HL-60/S4 treated with retinoic acid at 250 ng/mL for 4 days and 3 days (cell line): ENCODE data around the gene MTPN.

ENCODE experiments used
- in situ Hi-C: fragments of 300-500 bp; cut with MboI; formaldehyde crosslinking; loops from 2 replicates; pipeline ENCODE4 v1.7.0; 2022; ENCODE audit warnings: low sequenced_read_pairs

The MTPN gene

DNA sequence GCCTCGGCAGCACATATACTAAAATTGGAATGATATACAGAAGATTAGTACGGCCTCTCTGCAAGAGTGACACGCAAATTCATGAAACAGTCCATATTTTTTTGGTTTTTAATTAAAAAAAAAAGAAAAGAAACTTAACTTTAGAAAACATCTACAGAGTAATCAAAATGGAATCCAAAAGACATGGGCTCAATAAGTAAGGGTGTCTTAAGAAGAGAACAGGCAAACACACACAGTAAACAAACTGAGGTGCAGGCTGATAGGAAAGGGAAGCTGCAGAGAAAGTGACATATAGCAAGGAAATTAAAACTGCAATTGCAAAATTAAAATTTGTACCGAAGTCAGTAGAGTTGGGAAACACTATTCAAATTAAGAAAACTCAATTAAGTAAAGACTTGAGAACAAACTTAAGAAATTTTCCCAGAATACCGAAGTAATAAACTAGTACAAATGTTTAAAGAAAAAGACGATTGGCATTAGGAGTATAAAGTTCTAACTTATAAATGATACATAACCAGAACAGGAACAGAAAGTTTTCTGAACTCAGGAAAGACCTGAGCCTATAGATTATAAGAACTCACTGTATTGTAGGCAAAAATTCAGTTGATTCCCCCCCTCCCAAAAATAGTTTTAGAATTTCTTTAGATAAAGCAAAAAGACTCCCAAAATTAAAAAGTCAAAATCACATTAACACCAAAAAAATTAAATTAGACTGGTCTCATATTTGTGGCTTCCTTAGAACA lies 16.3 kb downstream of the MTPN start:
- in situ Hi-C loops = no loop called here

DNA sequence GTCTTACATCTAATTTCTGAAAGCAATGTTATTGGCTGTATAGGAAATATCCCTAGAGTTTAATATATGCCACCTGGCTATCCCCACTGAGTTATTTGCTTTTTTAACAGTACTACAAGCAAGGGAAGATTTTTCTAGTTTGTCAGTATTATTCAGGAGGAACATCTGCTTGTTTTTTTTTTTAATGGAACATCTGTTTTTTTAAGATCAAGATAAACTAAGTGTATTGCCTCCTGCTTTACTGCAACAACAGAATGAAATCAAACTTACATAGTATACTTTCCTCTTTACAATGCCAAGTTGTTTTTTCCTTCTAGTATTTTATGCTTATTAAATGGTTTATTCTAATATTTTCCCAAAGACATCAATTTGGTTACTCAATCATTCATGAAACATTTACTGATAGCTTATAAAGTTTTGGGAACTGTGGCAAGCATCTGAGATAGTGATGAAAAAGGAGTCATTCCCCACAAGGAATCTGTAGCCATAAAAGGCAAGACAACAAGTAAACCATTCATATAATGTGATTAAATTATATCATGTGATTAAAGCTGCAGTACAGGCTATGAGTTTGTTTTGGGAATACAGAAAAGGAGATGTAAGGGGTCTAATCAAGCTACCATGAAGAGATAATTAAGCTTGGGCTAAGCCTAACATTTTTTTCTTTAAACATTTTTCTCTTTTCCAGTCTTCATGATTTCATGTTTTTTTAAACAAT lies 17.4 kb downstream of the MTPN start:
- in situ Hi-C loops = no loop called here

DNA sequence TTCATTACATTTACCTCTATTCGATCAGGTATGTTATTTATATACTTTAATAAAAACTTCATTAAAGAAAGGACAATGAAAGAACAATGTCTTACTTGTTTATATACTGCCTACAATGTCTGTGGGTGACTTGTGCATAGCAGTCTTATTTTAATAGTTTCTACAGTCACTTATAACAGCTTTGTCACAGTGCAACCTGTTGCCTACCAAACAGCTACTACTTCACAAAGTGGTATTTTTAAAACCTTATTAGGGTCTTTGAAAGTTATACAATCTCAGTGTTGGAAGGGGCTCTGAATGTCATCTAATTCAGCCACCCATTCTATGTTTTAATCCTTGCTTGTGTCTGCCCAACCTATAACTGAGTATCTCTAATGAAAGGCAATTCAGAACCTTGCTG lies 19.0 kb downstream of the MTPN start:
- in situ Hi-C loops = no loop called here

DNA sequence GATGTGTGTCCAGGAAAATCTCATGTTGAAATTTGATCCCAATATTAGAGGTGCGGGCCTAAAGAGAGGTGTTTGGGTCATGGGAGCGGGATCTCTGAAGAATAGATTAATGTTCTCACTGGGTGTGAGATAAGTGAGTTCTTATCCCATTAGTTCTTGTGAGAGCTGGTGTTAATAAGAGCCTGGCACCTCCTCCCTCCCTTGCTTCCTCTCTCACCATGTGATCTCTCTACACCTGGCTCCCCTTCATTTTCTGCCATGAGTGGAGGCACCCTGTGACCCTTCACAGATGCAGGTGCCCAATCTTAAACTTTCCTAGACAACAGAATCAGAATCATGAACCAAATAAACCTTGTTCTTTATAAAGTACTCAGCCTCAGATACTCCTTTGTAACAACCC lies 19.5 kb downstream of the MTPN start:
- in situ Hi-C loops = no loop called here

DNA sequence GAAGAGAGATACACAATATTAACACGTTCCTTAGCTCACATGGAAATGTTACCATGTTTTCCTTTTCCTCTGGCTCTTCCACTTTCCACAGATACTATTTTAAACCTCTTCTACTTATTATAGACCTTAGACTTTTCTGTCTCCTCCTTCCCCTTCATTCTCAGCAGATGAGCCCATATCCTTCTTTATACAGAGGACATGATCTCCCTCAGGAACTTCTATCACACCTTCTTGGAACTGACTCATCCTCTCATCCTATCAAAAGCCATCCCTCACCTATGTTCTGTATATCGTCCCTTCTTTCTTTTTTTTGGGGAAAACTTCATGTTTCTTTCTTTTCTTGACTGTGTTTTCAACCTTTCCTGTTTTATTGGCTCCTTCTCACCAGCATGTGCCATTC lies 20.8 kb downstream of the MTPN start:
- in situ Hi-C loops = no loop called here

DNA sequence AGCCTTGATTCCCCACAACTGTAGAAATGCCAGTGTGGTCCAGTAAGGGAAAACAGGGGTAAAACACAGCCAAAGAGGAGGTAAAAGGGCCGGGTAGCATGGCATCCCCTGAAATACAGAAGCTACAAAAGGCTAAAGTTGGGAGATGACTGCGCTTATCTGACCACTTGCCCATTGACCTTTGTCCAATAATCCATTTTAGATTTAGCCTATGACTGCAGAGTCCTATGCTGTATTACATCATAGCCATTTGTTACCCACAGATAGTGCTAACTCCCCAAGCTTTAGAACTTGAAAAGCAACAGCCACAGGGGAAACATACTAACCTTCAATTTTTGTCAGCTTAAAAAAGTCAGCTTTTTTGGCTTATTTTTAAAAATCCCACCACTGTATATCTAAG lies 26.2 kb downstream of the MTPN start:
- in situ Hi-C loops = no loop called here

DNA sequence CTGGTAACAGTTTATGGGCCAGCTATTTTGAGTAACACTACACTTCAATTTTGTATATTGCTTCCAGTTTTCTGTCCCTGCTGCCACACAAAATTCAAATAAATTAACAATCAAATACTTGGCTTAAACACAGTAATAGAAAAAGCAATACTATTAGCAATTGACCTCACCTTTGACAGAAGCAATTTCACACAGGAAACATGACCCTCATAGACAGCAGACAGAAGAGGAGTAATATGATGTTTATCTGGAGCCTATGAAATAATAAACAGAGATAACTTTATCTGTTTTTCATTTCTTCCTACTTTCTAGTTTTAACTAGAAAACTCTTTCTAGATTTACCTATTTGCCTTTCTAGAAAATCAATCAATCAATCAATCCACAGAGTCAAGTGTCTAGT lies 26.7 kb downstream of the MTPN start:
- in situ Hi-C loops = no loop called here

DNA sequence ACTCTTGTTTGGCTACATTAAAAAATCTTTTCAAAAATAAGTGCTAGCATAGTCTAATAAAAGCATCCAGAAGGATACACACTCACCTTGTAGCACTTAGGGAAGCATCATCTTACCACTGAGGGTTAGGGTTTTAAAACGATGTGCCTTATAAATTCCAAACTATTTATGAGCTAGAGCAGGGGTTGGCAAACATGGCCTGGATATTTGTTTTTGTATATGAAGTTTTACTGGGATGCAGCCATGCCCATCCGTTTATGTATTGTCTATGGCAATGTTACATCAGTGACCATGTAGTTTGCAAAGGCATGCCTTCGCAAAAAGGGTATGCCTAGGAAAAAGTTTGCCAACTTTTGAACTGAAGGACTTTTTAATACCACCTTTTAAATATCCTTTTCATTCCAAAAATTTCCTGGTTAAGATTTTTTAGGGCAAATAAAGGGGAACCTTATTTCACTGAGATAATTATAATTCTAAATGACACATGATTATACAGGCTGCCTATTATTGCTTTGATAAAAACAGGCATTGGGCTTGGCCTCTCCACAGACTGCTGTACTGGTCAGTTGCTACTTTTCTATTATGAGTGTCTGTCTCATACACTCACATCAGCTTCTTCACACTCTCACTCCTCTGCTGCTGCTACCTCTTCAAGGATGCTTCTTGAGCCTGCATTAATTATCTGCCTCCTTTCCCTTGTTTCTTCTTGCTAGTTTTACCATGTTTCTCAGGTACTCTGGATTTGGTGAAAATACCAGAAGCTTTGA lies 30.7 kb downstream of the MTPN start:
- in situ Hi-C loops = no loop called here

DNA sequence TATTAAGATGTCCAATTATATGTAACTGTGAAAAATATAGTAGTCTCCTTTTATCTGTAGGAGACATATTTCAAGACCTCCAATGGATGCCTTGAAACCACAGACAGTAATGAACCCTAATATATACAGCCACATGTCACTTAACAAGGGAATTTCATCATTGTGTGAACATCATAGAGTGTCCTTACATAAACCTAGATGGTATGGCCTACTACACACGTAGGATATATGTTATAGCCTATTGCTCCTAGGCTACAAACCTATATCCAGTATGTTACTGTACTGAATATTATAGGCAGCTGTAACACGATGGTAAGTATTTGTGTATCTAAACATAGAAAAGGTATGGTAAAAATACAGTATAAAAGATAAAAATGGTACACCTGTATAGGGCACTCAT lies 32.4 kb downstream of the MTPN start:
- in situ Hi-C loops = no loop called here

DNA sequence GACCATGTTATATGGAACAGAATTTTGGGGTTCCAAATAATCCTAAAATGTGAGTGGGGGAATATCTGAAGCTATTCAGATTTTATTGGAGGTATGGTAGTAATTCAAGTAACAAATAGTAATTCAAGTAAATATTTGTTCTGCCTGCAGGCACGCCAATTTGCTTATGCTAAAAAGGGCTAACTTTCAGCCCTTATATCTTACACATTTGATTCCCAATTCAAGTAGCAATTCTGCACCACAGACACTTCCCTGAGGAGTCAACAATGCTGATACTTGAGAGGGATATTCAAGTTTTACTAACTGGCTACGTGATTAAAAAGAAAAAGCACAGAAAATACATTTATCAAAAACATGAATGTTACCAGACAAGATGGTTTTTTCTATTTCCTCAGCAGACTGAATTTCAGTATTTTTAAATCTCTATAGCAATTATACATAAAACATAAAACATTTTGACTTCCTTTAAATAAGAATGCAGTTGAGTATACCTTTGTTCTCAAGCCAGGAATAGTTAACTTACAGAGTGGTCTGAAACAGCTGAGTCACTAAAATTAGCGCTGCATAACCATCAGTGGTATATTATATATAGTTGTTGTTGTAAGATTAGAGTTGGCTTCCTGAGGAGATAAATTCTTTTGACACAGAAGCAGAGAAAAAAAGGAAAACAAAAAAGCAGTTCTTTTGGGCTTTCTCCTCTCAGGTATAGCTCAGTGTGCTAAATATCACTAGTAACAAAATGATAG lies 33.9 kb downstream of the MTPN start:
- in situ Hi-C loops = no loop called here

DNA sequence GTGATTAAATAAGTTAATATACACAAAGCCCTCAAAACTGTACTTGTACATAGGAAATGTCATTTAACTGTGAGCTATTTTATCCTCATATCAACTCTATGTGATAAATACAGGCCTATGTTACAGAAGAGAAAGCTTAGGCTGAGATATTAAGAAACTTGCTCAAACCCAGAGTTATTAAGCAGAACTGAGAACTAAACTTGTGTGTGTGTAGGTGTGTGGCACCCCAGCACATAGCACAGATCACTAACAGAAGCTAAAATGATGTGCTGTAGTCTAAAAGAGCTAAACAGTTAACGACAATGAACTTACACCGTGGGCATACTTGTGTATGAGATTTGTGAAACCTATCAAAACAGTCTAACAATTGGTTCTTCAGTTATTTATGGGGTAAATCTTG lies 34.5 kb downstream of the MTPN start:
- in situ Hi-C loops = no loop called here

DNA sequence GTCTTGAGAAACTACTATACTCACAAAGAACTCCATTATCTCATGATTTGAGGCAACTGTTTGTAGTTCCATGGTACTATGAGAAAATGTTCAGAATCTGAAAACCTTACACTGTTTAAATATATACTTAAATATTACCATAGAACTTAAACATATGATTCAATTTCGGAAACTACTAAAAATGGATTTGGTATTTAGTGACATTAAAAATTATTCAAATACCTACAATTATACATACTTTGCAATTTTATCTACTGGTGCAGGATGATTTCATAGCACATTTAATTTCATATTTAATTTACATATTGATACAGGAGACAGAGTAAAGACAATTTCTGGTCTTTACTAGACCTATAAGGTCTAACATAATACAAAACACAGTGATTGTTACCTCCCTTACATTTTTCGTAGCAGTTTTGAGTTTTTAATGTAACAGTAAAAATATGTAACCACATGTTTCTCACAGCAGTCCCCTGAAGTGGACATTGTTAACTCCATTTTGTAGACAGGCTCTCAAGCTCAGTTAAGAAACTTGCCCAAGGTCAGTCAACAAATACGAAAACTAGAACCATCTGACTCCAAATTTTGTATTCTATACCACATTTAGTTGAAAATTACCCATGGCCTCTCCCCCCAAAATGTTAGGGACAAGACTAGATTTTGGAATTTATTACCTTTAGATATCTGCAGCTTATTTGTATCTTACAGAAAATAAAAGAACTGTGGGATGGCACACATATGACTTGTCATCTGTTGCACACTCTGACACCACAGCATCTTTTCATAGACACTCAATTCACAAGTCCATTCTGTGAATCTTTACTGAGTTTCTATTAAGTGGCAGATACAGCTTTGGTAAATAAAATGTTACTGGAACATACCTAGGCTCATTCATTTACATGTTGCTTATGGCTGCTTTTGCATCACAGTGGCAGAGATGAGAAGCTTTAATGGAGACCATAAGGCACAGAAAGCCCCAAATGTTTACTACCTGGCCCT lies 36.8 kb downstream of the MTPN start:
- in situ Hi-C loops = no loop called here

DNA sequence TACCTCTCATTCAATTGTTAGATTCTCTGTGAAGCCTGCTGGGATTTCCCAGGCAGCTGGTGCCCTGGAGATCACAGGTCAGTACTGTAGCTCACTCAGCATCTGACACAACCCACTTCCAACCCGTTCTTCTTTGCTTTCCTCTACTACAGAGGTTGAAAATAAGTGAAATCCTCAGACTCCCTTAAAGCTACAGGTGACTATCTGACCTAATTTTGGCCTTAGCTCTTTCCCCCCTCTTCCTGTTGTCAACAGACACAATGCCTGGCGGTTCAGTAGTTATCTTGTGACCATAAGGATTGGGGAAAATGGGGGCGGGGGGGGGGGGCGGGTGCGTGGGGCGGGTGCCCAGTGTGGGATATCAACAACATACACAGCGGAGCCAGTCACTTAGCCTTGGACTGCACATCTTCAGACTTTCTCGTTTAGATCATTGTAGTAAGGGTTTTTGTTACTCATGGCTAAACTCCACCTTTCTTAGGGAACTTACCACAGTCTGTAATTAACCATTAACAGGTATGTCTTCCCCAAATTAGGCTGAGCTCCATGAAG lies 37.8 kb downstream of the MTPN start:
- in situ Hi-C loops = no loop called here

DNA sequence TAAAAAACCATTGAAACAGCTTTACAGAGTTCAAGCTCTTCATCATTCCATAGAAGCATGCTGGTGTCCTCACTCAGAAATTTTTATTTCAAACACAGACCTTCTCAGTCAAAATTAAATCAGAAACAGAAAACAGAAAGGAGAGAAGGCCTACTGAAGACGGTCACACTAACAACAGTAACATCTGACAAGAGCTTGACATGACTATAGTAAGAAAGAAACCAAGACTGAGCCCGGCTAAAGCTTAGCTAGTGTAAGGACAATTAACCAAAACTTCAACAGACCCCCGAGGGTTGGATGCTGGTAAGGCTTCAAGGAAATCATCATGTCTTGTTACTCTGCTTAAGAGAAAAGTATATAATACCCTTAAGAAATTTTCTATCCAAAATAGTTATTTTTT lies 38.6 kb downstream of the MTPN start:
- in situ Hi-C loops = no loop called here

DNA sequence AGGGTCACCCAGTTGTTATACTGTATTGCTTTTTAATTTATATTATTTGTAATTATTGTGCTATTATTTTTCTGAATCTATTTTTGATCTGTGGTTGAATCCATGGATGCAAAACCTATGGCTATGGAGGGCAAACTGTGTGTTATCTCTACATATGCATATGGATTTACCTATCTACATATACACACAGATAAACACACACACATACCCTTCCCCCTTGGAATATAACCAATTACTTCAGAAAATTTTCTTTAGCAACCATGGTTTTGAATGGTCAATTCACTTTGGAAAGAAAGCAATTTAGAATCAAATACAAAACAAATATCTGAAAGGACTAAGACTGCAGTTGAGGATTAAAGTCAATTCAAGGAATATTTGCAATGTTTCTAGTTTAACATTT lies 39.1 kb downstream of the MTPN start:
- in situ Hi-C loops = no loop called here

DNA sequence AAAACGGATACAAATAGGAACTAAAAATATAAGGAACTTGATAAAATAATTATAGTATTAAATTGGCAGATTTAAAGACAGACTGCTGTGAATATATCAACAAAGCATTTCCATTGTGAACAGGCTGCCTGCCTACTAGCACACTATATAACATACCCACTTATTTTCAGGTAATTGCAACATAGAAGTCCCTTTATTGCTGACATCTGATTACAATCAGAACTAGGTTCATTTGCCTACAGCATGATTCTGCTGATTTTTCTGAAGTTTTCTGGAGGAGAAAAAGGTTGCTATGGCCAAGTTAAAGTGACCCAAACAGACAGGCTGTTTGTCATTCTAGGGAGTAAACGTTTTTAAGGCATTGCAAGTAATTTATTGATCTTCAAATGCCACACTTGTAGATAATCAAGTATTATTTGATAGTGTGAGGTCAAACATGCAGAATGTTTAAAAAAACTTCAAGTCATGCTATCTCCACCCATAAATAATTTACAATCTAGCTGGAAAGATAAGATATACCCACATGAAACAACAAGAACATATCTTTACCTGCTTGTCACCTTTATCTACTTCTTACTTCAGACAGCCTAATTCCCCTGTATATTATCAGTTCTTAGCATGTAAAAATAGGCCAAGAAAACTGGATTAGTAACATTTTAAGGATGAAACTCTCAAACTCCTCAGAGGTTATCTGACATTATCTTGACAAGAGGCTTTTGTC lies 40.5 kb downstream of the MTPN start:
- in situ Hi-C loops = no loop called here

DNA sequence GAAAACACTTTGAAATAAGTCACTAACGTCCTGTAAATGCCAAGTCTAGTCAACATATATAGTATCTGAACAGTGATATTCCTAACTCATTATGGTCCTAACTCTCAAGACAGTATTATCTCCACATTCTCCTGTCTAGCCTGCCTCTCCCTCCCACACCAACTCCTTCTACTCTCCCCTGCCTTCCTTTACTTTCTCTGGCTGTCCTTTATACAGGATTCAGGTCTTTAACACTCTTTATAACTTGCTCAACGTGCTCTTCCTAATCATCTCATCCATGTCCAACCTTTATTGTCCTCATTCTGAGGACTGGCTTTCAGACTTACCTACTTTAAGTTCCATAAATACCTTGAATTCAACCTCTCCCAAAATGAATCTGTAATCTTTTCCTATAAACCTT lies 42.5 kb downstream of the MTPN start:
- in situ Hi-C loops = no loop called here

DNA sequence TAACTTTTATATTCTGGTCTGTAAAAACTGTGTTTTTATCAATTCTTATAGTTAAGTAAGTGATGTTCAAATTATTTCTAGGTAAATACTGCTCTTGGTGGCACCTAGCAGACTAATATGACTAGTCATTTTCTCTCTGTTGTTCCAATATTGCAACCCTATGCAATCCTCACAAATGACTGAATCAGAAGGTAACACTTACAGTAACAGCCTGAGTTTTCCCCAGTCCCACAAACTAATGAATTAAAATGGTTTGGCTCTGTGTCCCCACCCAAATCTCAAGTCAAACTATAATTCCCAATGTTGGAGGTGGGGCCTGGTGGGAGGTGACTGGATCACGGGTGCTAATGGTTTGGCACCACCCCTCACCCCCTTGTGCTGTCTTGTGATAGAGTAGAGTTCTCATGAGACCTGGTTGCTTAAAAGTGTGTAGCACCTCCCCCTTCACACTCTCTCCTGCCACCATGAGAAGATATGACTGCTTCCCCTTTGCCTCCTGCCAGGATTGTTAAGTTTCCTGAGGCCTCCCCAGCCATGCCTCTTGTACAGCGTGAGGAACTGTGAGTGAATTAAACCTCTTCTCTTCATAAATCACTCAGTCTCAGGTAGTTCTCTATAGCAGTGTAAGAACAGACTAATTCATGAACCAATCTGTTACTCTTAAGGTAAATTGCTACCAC lies 43.5 kb downstream of the MTPN start:
- in situ Hi-C loops = no loop called here

DNA sequence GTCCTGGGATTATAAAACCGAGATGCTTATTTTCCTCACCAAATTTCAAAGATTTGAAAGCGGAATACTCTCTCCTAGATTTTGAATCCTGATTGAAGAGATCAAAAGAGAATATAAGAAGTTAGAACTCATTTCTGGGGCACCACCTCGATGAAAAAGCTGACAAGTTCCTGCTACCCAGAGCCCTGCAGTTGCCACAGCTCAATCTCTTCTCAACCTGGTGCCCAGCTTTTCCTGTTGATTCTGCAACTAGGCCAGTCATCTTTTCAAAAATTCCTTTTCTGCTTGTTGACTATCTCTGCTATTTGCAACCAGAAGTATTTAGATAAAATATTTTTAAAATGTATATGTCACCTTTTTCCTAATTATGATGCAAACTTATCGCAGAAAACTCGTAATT lies 45.0 kb downstream of the MTPN start:
- in situ Hi-C loops = no loop called here
